H1 (cell line): ENCODE results near the gene PLS3. TPM values are rescaled to one million over a fixed set of nuclear protein-coding genes. Genes with fewer than 3 reads are reported as not detected.

ENCODE experiments used
- CTCF ChIA-PET: fragments of 300-600 bp; sonication (Branson Sonifier 250); formaldehyde crosslinking; loops from one replicate; lab custom pipeline; 2021; ENCODE audit not compliant: partially characterized antibody; lab: Charles Lee
- POLR2A ChIA-PET: fragments of 300-600 bp; sonication (Branson Sonifier 250); formaldehyde crosslinking; loops from one replicate; lab custom pipeline; 2021; ENCODE audit warnings: inconsistent platforms; ENCODE audit not compliant: partially characterized antibody; lab: Charles Lee
- DNase-seq, 2 experiments: peaks; one replicate each; pipeline versions ENCODE4 v3.0.0 to v3.0.0-alpha.2; 2010 to 2022; ENCODE audit warnings: low spot score in 2 of 2, low read depth in 1 of 2, mixed read lengths in 1 of 2
- FAIRE-seq: peaks from 2 replicates; lab custom pipeline; 2011; peaks lifted over from hg19 to GRCh38; lab: Jason Lieb, UNC
- H2AFZ ChIP-seq: 2 replicates; pipeline ENCODE4 v1.8.1; 2012; ENCODE audit warnings: low read length, inconsistent platforms
- H2AK5ac ChIP-seq: 2 replicates; pipeline ENCODE4 v1.6.1; 2013; ENCODE audit warnings: low read depth, low read length
- H2BK120ac ChIP-seq: replicated peaks from 2 replicates; pipeline ENCODE3; 2013; ENCODE audit warnings: low read depth, low read length, inconsistent platforms
- H2BK12ac ChIP-seq: 2 replicates; pipeline ENCODE4 v1.6.1; 2013; ENCODE audit warnings: low read depth, low read length
- H2BK15ac ChIP-seq: 2 replicates; pipeline ENCODE4 v1.6.1; 2013; ENCODE audit warnings: low read length
- H2BK20ac ChIP-seq: 2 replicates; pipeline ENCODE4 v1.6.1; 2013; ENCODE audit warnings: low read length
- H2BK5ac ChIP-seq: 2 replicates; pipeline ENCODE4 v1.6.1; 2013; ENCODE audit warnings: low read depth, low read length
- H3K14ac ChIP-seq: 2 replicates; pipeline ENCODE4 v1.6.1; 2013; ENCODE audit warnings: inconsistent platforms; ENCODE audit not compliant: insufficient read length
- H3K18ac ChIP-seq: 2 replicates; pipeline ENCODE4 v1.6.1; 2013; ENCODE audit warnings: low read length; ENCODE audit errors: extremely low read depth
- H3K23ac ChIP-seq: 2 replicates; pipeline ENCODE4 v1.6.1; 2013; ENCODE audit warnings: inconsistent platforms; ENCODE audit not compliant: insufficient read length
- H3K23me2 ChIP-seq: 2 replicates; pipeline ENCODE4 v1.6.1; 2013; ENCODE audit warnings: low read depth, low read length
- H3K27ac ChIP-seq: 2 replicates; pipeline ENCODE4 v1.6.1; 2011; ENCODE audit warnings: low read depth, low read length, inconsistent platforms
- H3K27me3 ChIP-seq, 4 experiments: replicated peaks in 1 of 4; 1 replicate in 1 of 4; 2 replicates in 3 of 4; pipeline versions ENCODE4 v1.6.1 to v1.8.1; 2011 to 2013; ENCODE audit warnings: low read length in 3 of 4, mild to moderate bottlenecking in 3 of 4, inconsistent platforms in 2 of 4, mixed read lengths in 2 of 4, moderate library complexity in 1 of 4; ENCODE audit not compliant: control insufficient read depth in 3 of 4, insufficient read depth in 3 of 4; ENCODE audit errors: extremely low read depth in 1 of 4
- H3K36me3 ChIP-seq, 4 experiments: 2 replicates each; pipeline versions ENCODE4 v1.6.1 to v1.8.1; 2011 to 2013; ENCODE audit warnings: mild to moderate bottlenecking in 4 of 4, low read length in 3 of 4, moderate library complexity in 2 of 4, control low read depth in 1 of 4, inconsistent platforms in 1 of 4; ENCODE audit not compliant: insufficient read depth in 4 of 4, control insufficient read depth in 2 of 4
- H3K4ac ChIP-seq: replicated peaks from 2 replicates; pipeline ENCODE3; 2013; ENCODE audit warnings: low read length, low read depth, mixed read lengths, inconsistent platforms; ENCODE audit not compliant: insufficient read length
- H3K4me1 ChIP-seq, 4 experiments: replicated peaks in 1 of 4; 1 replicate in 1 of 4; 2 replicates in 3 of 4; pipeline versions ENCODE4 v1.6.1 to v1.8.1; 2011 to 2013; ENCODE audit warnings: low read length in 3 of 4, inconsistent platforms in 2 of 4, mixed read lengths in 1 of 4; ENCODE audit not compliant: insufficient read depth in 4 of 4, control insufficient read depth in 3 of 4
- H3K4me2 ChIP-seq, 2 experiments: 2 replicates each; pipeline versions ENCODE4 v1.6.1 to v1.8.1; 2011 to 2013; ENCODE audit warnings: low read depth in 2 of 2, low read length in 2 of 2, control low read depth in 1 of 2, inconsistent platforms in 1 of 2, mild to moderate bottlenecking in 1 of 2; ENCODE audit not compliant: insufficient read depth in 1 of 2
- H3K4me3 ChIP-seq, 4 experiments: fragments of 200-600, 300-600 bp in 1 of 4; sonication (generic), shearing (Covaris generic), sonication (Bioruptor Twin) in 1 of 4; 2 replicates each; pipeline versions ENCODE4 v1.5.1 to v1.8.1; 2011 to 2016; ENCODE audit warnings: low read length in 4 of 4, low read depth in 3 of 4, control low read depth in 2 of 4, inconsistent platforms in 2 of 4, mild to moderate bottlenecking in 2 of 4, mixed read lengths in 1 of 4, moderate library complexity in 1 of 4; ENCODE audit not compliant: insufficient read depth in 2 of 4; ENCODE audit errors: extremely low read depth in 1 of 4
- H3K56ac ChIP-seq: replicated peaks from 2 replicates; pipeline ENCODE3; 2013; ENCODE audit warnings: low read depth, mild to moderate bottlenecking, mixed read lengths, low read length, inconsistent platforms; ENCODE audit not compliant: insufficient read length
- H3K79me1 ChIP-seq: 2 replicates; pipeline ENCODE4 v1.6.1; 2013; ENCODE audit warnings: low read depth, low read length, control low read depth
- H3K79me2 ChIP-seq, 2 experiments: 2 replicates each; pipeline versions ENCODE4 v1.6.1 to v1.8.1; 2012 to 2013; ENCODE audit warnings: low read length in 2 of 2, mild to moderate bottlenecking in 2 of 2, inconsistent platforms in 1 of 2; ENCODE audit not compliant: insufficient read depth in 2 of 2, control insufficient read depth in 1 of 2
- H3K9ac ChIP-seq, 4 experiments: replicated peaks in 1 of 4; 1 replicate in 1 of 4; 2 replicates in 3 of 4; pipeline versions ENCODE4 v1.6.1 to v1.8.1; 2011 to 2013; ENCODE audit warnings: low read depth in 3 of 4, low read length in 3 of 4, control low read depth in 2 of 4, mild to moderate bottlenecking in 2 of 4, moderate library complexity in 2 of 4, inconsistent platforms in 1 of 4; ENCODE audit errors: extremely low read depth in 1 of 4
- H3K9me3 ChIP-seq, 2 experiments: 2 replicates each; pipeline versions ENCODE4 v1.6.1 to v1.8.1; 2012 to 2013; ENCODE audit warnings: mild to moderate bottlenecking in 2 of 2, moderate library complexity in 2 of 2, control low read depth in 1 of 2, inconsistent platforms in 1 of 2, low read depth in 1 of 2, low read length in 1 of 2, mixed read lengths in 1 of 2; ENCODE audit not compliant: insufficient read depth in 2 of 2
- H4K20me1 ChIP-seq, 2 experiments: replicated peaks in 1 of 2; 2 replicates each; pipeline versions ENCODE3 to v1.8.1; 2011 to 2013; ENCODE audit warnings: inconsistent platforms in 2 of 2, low read length in 2 of 2, mild to moderate bottlenecking in 1 of 2; ENCODE audit not compliant: insufficient read depth in 2 of 2, control insufficient read depth in 1 of 2
- H4K5ac ChIP-seq: 2 replicates; pipeline ENCODE4 v1.6.1; 2013; ENCODE audit warnings: low read length, low read depth, mixed read lengths, inconsistent platforms; ENCODE audit not compliant: insufficient read length
- H4K8ac ChIP-seq: 2 replicates; pipeline ENCODE4 v1.8.0; 2013; ENCODE audit warnings: mild to moderate bottlenecking, moderate library complexity, low read length, inconsistent platforms; ENCODE audit not compliant: insufficient read depth; ENCODE audit errors: extremely low read depth
- H4K91ac ChIP-seq: replicated peaks from 2 replicates; pipeline ENCODE3; 2013; ENCODE audit warnings: low read length, mixed read lengths, inconsistent platforms; ENCODE audit not compliant: insufficient read length
- PHF8 ChIP-seq: fragments of 200-600 bp; sonication (generic); conservative IDR thresholded peaks from 2 replicates; pipeline ENCODE4 v1.7.1; 2012; ENCODE audit warnings: low read depth, mild to moderate bottlenecking, inconsistent platforms, low read length, moderate library complexity
- RAD21 ChIP-seq, 2 experiments: IDR thresholded peaks in 1 of 2; conservative IDR thresholded peaks in 1 of 2; 2 replicates each; pipeline ENCODE4 v1.6.1; 2011; ENCODE audit warnings: low read depth in 2 of 2, low read length in 2 of 2, improper control_type of control experiment in 1 of 2, inconsistent platforms in 1 of 2, mild to moderate bottlenecking in 1 of 2, moderate library complexity in 1 of 2
- SIN3A ChIP-seq, 2 experiments: IDR thresholded peaks in 1 of 2; conservative IDR thresholded peaks in 1 of 2; 2 replicates each; pipeline ENCODE4 v1.6.1; 2011 to 2012; ENCODE audit warnings: low read length in 2 of 2, improper control_type of control experiment in 1 of 2, low read depth in 1 of 2, mild to moderate bottlenecking in 1 of 2
- TAF7 ChIP-seq: optimal IDR thresholded peaks from 2 replicates; pipeline ENCODE3; 2011; ENCODE audit warnings: low read depth, mild to moderate bottlenecking, inconsistent platforms, low read length, moderate library complexity, borderline replicate concordance
- WGBS, 2 experiments: shearing (Covaris generic) in 1 of 2; methylation state at CpG; one replicate each; pipeline versions ENCODE4 v1.1.6 to v1.1.7; 2013 to 2015; ENCODE audit warnings: low lambda C conversion rate in 2 of 2, mixed read lengths in 2 of 2, inconsistent platforms in 1 of 2, low coverage in 1 of 2, missing lambda C conversion rate in 1 of 2; ENCODE audit not compliant: insufficient replicate concordance in 2 of 2, insufficient coverage in 1 of 2, insufficient read length in 1 of 2; ENCODE audit errors: extremely low coverage in 1 of 2, missing lambda C conversion rate in 1 of 2; 5-methylcytosine and 5-hydroxymethylcytosine counted together
- polyA plus RNA-seq, 7 experiments: library from polyadenylated mRNA; depleted of rRNA in 3 of 7; stranded (reverse) in 5 of 7; unstranded in 2 of 7; fragments of >200 nt in 5 of 7; fragments of 200-250 nt in 2 of 7; gene quantifications; 1 replicate in 5 of 7; 2 replicates in 1 of 7; 4 replicates in 1 of 7; pipeline versions ENCODE4 v1.2.1 to v1.2.3, GENCODE V29; 2011 to 2013; ENCODE audit warnings: missing spikeins in 2 of 7, mixed read lengths in 2 of 7
- total RNA-seq: library from RNA; stranded (reverse); fragmentation: NEBNext Ultra II Directional; extraction: Animal tissue kit (Norgen Biotek cat#: 25700); gene quantifications from 2 replicates; pipeline ENCODE4 v1.2.1, GENCODE V29; 2021

PLS3 gene
- total and polyA plus RNA-seq, 2 of the 8 experiments (the other 6 are each of a cell fraction or from before 2014, with no cell fraction given): 107 to 185 TPM

GRCh38 chrX:115563633-115564162 is 2.7 kb downstream of the PLS3 start:
- Histone ChIP-seq H3K23ac (no peak overlapping the region), H2BK15ac (no peak overlapping the region), H3K79me2 (peaks cover 8 to 77% of the 10 kb centered on the region in 2 experiments; a peak in 3 of 4 replicates), H2AFZ (no peak overlapping the region), H3K18ac (no peak overlapping the region), H2AK5ac (no peak overlapping the region), H3K4ac (no peak overlapping the region), H3K23me2 (peaks cover 3% of the 10 kb centered on the region; the same call in 1 of the 2 replicates), H3K9ac (no peak overlapping the region), H3K14ac (no peak overlapping the region), H2BK120ac (no peak overlapping the region)
- FAIRE-seq: no peak
- CTCF ChIA-PET: interaction anchor here (1.0 to 1.6 kb wide), 2 partner anchors 219 to 233 kb away, joined by 4 to 7 read pairs; no protein-coding TSS in a partner anchor
- TF ChIP-seq RAD21 (IDR thresholded peaks at IDR 0.05 in 1 of 2, conservative IDR thresholded peaks at IDR 0.05 in 1 of 2; ENCODE audit: low read depth in 2 of 2, low read length in 2 of 2) (peak; percentile 10 to 28; a peak in 1 of 4 replicates), SIN3A (conservative IDR thresholded peaks at IDR 0.05 in 1 of 2, IDR thresholded peaks at IDR 0.05 in 1 of 2; ENCODE audit: low read depth in 1 of 2, low read length in 2 of 2) (no peak), TAF7 (no peak), PHF8 (no peak)
- TF ChIP-seq, all 59 proteins: peak for 1
- H4K5ac ChIP-seq: no peak overlapping the region
- no peak overlapping the region for H4K8ac ChIP-seq
- no peaks in the 10 kb centered on the region for H4K20me1 ChIP-seq
- H2BK5ac ChIP-seq: no peak overlapping the region
- H3K4me2 ChIP-seq: peak overlapping the region; percentile 84 to 88; a peak in 3 of 4 replicates
- POLR2A ChIA-PET: interaction anchor here (0.6 to 1.9 kb wide), 4 partner anchors 13 to 233 kb away, joined by 3 to 5 read pairs (median 3); no protein-coding TSS in a partner anchor
- H3K9me3 ChIP-seq: no peaks in the 10 kb centered on the region
- no peaks in the 10 kb centered on the region for H3K79me1 ChIP-seq
- no peak overlapping the region for H3K56ac ChIP-seq
- no peaks in the 10 kb centered on the region for H3K27me3 ChIP-seq
- DNase-seq: no peak
- H4K91ac ChIP-seq: no peak overlapping the region
- no peak overlapping the region for H2BK20ac ChIP-seq
- WGBS, 2 experiments: 82% methylated on average over 4 of the region's 4 CpGs; no CpG with 5 or more reads in 1 of the 2 experiments
- no peak overlapping the region for H3K27ac ChIP-seq
- peaks cover 0 to 9% (median 0%) of the 10 kb centered on the region in 4 experiments; a peak in 2 of 8 replicates for H3K36me3 ChIP-seq
- peak overlapping the region in 2 of 4 experiments; percentile 83 to 93; a peak in 3 of 8 replicates for H3K4me3 ChIP-seq
- H3K4me1 ChIP-seq: peaks cover 0 to 7% (median 1%) of the 10 kb centered on the region in 4 experiments; a peak in 3 of 7 replicates
- H2BK12ac ChIP-seq: no peak overlapping the region
